Activated effector memory CD4-positive, alpha-beta T cell treated with anti-CD3 and anti-CD28 coated beads, Interleukin-2, amount 50 U/mL, for 16 hours (primary cell): ENCODE results near the gene C1RL.

Experiments used
- DNase-seq: peaks from one replicate; pipeline ENCODE4 v3.0.0-alpha.2; 2020

Gene C1RL

GRCh38 chr12:7091171-7091570, 17.8 kb downstream of the C1RL start:
- DNase-seq: peak; percentile 28

DNA sequence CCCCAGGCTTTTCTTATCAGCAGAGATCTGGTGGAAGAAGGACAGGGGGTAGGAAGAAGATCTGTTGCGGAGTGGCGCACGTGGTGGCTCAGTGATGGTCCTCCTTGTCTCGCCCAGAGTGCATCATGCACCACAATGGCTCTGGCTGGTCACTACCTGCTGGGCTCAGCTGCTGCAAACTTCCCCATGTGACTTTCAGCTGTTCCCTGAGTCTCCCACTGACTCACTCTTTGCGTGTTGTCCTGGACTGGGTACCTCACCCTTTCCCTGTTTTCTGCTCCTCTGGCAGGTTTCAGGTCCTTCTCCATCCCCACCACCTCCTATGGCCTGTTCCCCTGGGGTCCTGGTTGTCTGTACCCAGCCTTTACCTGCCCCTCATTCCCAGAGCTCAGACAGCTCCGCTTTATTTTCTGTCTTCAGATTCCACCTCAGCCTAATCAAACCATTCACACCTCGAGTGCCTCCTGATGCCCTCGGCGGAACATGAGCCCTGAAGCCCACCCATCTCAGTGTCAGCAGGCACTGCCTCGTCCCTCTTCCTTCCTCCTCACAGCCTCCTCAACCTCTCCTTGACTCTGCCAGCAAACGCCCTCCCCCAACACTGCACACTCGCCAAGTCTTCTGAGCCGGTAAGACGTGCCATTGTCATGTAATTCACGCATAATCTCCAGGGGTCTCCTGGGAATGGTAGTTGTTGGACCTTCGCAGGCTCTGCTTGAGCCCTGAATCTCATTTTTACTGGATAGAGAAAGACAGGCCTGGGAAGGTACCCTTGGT, 18.6 kb downstream of the C1RL start:
- no peak for DNase-seq

GRCh38 chr12:7089196-7089871, 19.7 kb downstream of the C1RL start:
- DNase-seq: no peak

DNA sequence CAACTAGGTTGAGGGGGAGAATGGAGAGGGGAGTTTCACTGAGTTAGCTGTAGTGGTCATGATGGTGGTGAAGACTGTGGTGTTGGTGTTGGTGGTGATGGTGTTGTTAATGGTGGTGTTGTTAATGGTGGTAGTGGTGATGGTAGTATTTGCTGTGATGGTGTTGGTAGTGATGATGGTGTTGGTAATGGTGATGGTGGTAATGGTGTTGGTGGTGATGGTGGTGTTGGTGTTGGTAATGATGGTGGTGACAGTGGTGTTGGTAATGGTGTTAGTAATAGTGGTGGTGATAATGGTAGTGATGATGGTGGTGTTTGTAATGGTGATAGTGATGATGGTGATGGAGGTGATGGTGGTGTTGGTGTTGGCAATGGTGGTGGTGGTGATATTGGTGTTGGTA, 25.9 kb downstream of the C1RL start:
- no peak for DNase-seq

DNA sequence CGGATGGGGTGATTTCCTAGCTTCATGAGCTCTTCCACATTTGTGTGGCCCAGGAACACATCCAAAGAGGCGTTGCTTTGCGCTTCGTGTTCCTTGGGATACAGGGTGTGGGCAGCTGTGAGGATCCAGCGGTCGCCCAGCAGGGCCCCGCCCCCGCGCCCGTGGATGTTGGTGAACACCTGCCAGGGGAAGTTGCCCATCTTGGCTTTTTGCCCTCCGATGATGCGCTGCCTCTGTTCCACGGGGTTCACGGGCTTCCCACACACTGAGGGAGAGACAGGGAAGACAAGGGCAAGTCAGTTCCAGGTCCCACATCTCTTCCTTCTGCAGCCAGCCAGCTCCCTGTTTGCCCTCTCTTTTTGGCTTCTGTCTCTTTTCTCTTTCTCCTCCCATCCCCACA, 28.0 kb downstream of the C1RL start:
- no peak for DNase-seq

- no peak for DNase-seq
Observed at GRCh38 chr12:7079826-7080125, 29.2 kb downstream of the C1RL start.

DNA sequence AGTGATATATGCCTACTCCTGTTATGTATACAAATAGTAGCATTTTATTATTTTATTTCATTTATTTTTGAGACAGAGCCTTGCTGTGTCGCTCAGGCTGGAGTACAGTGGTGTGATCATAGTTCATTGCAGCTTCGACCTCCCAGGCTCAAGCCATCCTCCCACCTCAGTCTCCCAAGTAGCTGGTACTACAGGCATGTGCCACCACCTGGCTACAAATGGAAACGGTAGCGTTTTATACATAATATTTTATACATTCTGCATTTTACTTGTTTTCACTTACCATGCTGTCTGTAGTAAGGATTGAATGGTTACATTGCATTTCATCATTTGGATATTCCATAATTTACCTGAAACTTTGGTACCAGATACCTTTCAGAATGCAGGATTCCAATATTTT, 30.9 kb downstream of the C1RL start:
- DNase-seq: no peak

GRCh38 chr12:7076493-7076892, 32.5 kb downstream of the C1RL start:
- no peak for DNase-seq

GRCh38 chr12:7075939-7076338, 33.1 kb downstream of the C1RL start:
- DNase-seq: no peak

DNA sequence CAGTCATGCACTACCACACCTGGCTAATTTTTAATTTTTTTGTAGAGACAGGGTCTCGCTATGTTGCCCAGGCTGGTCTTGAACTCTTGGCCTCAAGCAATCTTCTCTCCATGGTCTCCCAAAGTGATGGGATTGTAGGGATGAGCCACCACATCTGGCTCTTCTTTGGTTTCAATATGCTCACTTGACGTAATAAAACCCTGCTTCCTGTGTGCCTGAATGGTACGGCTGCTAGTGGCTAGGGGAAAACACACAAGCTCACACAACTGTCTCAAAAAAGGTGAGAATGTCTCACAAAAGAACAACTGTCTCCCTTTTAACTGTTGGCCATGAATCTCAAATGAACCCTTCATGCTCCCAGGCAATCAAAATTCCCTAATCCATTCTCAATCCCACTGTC, 33.5 kb downstream of the C1RL start:
- no peak for DNase-seq

DNA sequence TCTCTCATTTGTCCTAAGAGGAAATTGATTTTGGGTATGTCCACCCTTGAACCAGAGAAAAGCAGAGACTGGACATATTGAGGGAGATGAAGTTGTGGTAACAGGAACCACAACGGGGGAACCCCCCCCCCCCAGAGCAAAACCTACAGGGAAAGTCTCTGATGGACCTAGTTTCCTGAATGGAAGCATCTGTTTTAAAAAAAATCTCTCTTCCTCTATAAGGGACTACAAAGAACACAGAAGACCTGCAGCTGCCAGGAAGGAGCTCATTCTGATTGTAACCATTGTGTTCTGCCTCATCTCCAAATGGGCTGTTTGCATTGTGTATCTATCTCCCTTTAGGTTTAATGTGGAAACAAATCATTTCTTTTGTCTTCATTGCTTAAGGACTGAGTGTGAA, 35.1 kb downstream of the C1RL start:
- DNase-seq: no peak

- no peak for DNase-seq
Observed at GRCh38 chr12:7072554-7072953, 36.5 kb downstream of the C1RL start.

- no peak for DNase-seq
Observed at GRCh38 chr12:7072035-7072434, 37.0 kb downstream of the C1RL start.

DNA sequence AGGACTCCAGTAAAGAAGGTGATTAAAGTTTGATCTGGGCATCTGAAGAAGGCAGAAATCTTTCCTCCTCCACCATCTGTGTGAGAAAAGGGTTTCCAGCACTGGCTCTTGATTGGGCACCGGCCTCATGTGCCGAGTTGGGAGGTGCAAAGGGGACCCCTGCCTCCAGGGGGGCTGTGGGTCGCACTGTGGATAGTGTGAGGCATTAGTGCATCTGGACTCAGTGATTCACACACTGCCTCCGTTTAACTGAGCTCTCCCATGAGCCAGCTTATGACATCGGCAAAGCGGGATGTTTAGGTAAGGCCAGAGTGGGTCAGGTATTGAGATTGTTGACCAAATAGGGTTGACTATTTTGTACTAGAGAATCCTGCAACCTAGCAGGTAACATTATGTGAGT, 39.6 kb downstream of the C1RL start:
- no peak for DNase-seq

DNA sequence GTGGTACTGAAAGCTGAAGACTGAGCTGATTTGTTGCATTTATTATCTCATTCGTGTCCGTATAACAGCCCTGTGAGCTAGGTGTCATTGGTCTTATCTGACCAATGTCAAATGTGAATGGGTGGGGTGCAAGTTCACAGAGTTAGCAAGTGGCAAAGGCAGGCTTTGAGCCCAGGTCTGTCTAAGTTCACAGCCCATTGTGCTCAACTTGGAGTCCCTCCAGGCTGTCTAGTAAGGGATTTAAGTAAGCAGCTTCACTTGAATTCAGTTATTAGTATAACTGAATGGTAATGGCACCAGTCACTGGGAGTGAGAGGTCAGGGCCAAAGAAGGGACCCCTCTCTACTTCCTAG, 40.0 kb downstream of the C1RL start:
- DNase-seq: no peak

- no peak for DNase-seq
Observed at GRCh38 chr12:7068240-7068993, 40.6 kb downstream of the C1RL start.

GRCh38 chr12:7067096-7067495, 41.9 kb downstream of the C1RL start:
- DNase-seq: no peak

GRCh38 chr12:7066596-7066995, 42.4 kb downstream of the C1RL start:
- DNase-seq: no peak

GRCh38 chr12:7065073-7065623, 43.9 kb downstream of the C1RL start:
- no peak for DNase-seq

- no peak for DNase-seq
Observed at GRCh38 chr12:7064516-7064915, 44.5 kb downstream of the C1RL start.

- DNase-seq: no peak
Observed at GRCh38 chr12:7061596-7061995, 47.4 kb downstream of the C1RL start.

GRCh38 chr12:7061138-7061537, 47.9 kb downstream of the C1RL start:
- no peak for DNase-seq

DNA sequence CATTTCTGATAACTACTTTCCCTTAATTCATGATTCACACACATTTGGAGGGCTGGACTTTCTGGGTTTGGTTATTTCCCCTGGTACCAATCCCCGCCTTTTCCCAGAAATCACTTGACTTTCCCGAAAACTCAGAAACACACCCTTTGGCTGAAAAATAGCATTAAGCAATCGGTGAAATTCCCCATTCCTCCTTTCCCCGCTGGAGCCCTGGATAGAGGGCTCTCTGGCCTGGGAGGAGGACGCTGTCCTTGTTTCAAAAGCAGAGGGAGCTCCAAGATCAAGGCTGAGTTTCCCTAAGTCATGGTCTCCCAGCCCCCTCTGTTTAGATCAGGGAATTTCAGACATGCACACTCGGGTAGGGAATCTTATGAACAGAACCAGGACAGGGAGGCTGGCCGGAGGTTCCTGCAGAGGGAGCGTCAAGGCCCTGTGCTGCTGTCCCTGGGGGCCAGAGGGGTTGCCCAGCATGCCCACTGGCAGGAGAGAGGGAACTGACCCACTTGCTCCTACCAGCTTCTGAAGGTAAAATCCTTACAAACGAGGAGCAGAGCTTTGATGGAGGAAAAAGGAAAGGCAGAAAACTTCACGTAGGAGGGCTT, 48.6 kb downstream of the C1RL start, which contains the start of gene C1S:
TSS of gene C1S (plus strand) at position 366 of the 602 bp plus-strand sequence. CDS start 1,195 bp downstream, outside the sequence.
- no peak for DNase-seq
